Activated naive CD4-positive, alpha-beta T cell treated with anti-CD3 and anti-CD28 coated beads, Interleukin-2, amount 50 U/mL, for 72 hours (primary cell): ENCODE data around the gene F2RL3. TPM values are rescaled to one million over a fixed set of nuclear protein-coding genes. Genes with fewer than 3 reads are reported as not detected.
A peak's percentile ranks its signal among the peaks of the same experiment; 100 is the strongest.

ENCODE experiments used
- ATAC-seq, 2 donors: fragments of 150-1000 bp; cut with Tn5 transposase; 2 replicates each; pipeline ENCODE4 v1.10.0; 2021; ENCODE audit warnings: mild to moderate bottlenecking in 2 of 2, moderate library complexity in 2 of 2
- DNase-seq, 2 donors: peaks; one replicate each; pipeline ENCODE4 v3.0.0; 2021 to 2022; ENCODE audit warnings: low spot score in 2 of 2
- H3K27ac Mint-ChIP-seq, 2 donors: one replicate each; pipeline ENCODE4 v1.8.0; 2022; ENCODE audit warnings: mild to moderate bottlenecking in 2 of 2, mixed read lengths in 2 of 2
- H3K36me3 Mint-ChIP-seq, 2 donors: one replicate each; pipeline ENCODE4 v1.8.0; 2022; ENCODE audit warnings: mixed read lengths in 2 of 2
- H3K9me3 Mint-ChIP-seq, 2 donors: one replicate each; pipeline ENCODE4 v1.8.0; 2022; ENCODE audit warnings: mixed read lengths in 2 of 2
- total RNA-seq, 2 donors: library from RNA; stranded (reverse); gene quantifications; one replicate each; pipeline ENCODE4 v1.2.3, GENCODE V29; 2022

Gene F2RL3
- total RNA-seq, 2 donors from 2014 or later = not detected

GRCh38 chr19:16887353-16888265 is 1.2 kb upstream of the F2RL3 start:
- H3K36me3 Mint-ChIP-seq = peaks cover 0 to 7% of the 10 kb centered on the region in 2 donors
- peaks cover 5% of the 10 kb centered on the region in 2 donors for H3K9me3 Mint-ChIP-seq
- ATAC-seq = no peak
- H3K27ac Mint-ChIP-seq = no peak overlapping the region
- no peak for DNase-seq

DNA sequence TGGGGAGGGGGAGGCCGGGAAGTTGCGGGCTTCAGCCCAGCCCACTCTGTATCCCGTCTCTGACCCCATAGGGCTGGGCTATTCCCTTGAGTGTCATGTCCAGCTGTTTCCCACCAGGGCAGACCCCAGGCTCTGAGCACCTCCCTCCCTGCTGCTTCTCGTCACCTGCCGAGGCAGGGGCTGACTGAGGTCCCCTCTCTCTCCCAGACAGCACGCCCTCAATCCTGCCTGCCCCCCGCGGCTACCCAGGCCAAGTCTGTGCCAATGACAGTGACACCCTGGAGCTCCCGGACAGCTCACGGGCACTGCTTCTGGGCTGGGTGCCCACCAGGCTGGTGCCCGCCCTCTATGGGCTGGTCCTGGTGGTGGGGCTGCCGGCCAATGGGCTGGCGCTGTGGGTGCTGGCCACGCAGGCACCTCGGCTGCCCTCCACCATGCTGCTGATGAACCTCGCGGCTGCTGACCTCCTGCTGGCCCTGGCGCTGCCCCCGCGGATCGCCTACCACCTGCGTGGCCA is 625 bp downstream of the F2RL3 start:
- Mint-ChIP-seq H3K27ac (no peak overlapping the region), H3K9me3 (no peaks in the 10 kb centered on the region), H3K36me3 (no peaks in the 10 kb centered on the region)
- DNase-seq (no peak), ATAC-seq (no peak)

- no peaks in the 10 kb centered on the region for H3K9me3 Mint-ChIP-seq
- DNase-seq (no peak), ATAC-seq (no peak)
- H3K27ac Mint-ChIP-seq = no peak overlapping the region
- no peaks in the 10 kb centered on the region for H3K36me3 Mint-ChIP-seq
Measured at GRCh38 chr19:16889883-16890460, 1.2 kb downstream of the F2RL3 start.

DNA sequence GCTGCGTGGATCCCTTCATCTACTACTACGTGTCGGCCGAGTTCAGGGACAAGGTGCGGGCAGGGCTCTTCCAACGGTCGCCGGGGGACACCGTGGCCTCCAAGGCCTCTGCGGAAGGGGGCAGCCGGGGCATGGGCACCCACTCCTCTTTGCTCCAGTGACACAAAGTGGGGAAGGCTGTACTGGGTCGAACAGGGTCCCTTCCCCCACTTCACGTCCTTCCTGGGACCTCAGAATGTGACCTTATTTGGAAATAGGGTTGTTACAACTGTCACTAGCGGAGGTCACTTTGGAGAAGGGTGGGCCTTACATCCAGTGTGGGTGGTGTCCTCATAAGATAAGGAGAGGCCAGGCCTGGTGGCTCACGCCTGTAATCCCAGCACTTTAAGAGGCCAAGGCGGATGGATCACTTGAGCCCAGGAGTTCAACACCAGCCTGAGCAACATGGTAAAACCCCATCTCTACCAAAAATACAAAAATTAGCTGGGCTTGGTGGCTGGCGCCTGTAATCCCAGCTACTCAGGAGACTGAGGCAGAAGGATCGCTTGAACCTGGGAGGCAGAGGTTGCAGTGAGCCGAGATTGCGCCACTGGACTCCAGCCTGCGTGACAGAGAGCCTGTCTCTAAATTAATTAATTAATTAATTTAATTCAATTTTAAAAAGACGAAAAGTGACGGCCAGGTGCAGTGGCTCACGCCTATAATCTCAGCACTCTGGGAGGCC is 1.8 kb downstream of the F2RL3 start:
- no peaks in the 10 kb centered on the region for H3K9me3 Mint-ChIP-seq
- ATAC-seq = no peak
- H3K36me3 Mint-ChIP-seq = no peaks in the 10 kb centered on the region
- no peak overlapping the region for H3K27ac Mint-ChIP-seq
- DNase-seq = no peak

DNA sequence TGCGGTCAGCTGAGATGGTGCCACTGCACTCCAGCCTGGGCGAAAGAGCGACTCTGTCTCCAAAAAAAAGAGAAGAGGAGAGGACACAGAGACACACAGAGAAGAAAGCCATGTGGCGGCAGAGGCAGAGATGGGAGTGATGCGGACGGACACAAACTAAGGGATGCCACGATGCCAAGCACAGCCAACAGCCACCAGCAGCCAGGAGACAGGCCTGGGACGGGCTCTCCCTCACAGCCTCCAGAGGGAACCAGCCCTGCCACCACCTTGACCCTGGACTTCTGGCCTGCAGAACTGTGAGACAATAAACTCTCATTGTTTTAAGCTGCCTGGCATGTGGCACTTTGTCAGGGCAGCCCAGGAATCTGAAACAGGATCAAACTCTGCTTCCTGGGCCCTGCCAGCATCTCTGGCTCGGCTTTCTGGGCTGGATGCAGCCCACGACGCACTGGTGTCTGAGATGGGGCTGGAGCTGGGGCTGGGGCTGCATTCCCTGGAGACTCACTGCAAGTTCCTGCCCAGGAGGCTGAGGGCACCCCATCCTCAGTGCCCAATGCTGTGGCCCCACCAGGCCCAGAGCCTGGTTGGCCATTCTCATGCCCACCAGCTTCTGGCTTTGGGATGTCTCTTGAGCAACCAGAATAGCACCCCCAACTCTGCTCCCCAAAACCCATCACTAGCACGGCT is 3.0 kb downstream of the F2RL3 start:
- H3K9me3 Mint-ChIP-seq = no peaks in the 10 kb centered on the region
- H3K36me3 Mint-ChIP-seq = no peaks in the 10 kb centered on the region
- no peak for ATAC-seq

GRCh38 chr19:16892436-16892835 is 3.6 kb downstream of the F2RL3 start:
- H3K9me3 Mint-ChIP-seq = no peaks in the 10 kb centered on the region
- no peak for ATAC-seq
- no peak overlapping the region for H3K27ac Mint-ChIP-seq
- no peaks in the 10 kb centered on the region for H3K36me3 Mint-ChIP-seq
- no peak for DNase-seq

More for the DNA sequence above, 3.0 kb downstream of the F2RL3 start:
- DNase-seq = no peak
- no peak overlapping the region for H3K27ac Mint-ChIP-seq

- no peaks in the 10 kb centered on the region for H3K36me3 Mint-ChIP-seq
- DNase-seq (no peak), ATAC-seq (peak in 1 of 2 donors; percentile 20)
- no peaks in the 10 kb centered on the region for H3K9me3 Mint-ChIP-seq
- H3K27ac Mint-ChIP-seq = no peak overlapping the region
Measured at GRCh38 chr19:16892868-16893685, 4.3 kb downstream of the F2RL3 start.

DNA sequence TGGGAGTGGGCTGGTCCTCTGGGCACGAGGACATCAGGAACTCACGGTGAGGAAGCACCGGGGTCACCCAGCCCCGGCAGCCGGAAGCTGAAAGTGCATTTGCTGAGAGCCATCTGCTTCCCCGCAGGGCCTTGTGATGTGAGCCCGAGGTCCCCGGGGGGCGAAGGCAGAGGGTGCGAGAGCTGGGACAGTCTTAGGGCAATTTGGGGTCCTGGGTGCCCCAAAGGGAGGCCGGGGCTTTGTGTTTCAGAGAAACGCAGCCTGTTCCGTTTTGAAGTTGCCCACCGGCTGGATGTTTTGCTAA is 4.8 kb downstream of the F2RL3 start:
- H3K27ac Mint-ChIP-seq = no peak overlapping the region
- H3K9me3 Mint-ChIP-seq = no peaks in the 10 kb centered on the region

DNA sequence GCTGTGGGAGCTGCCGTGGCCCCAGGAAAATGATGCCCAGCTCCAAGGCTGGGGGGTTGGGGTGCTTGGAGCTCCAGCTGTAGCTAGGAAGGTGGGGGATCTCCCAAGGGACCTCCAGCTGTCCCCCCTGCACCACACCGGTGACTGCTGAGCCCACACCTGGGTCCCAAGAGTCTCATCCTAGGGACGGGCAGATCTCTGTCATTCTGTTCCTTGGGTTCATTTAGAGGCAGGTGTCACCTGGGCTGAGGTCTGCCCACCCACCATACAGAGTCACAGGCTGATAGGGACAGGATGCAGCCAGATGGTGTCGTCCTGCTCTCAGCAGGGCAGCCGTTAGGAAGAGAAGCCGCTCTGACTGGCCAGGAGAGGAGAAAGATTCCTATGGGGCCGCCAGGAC is 5.3 kb downstream of the F2RL3 start:
- H3K27ac Mint-ChIP-seq = no peak overlapping the region
- peaks cover 0 to 5% of the 10 kb centered on the region in 2 donors for H3K36me3 Mint-ChIP-seq
- ATAC-seq (no peak), DNase-seq (no peak)
- no peaks in the 10 kb centered on the region for H3K9me3 Mint-ChIP-seq

More for the DNA sequence above, 4.8 kb downstream of the F2RL3 start:
- ATAC-seq = no peak
- no peak for DNase-seq
- peaks cover 0 to 5% of the 10 kb centered on the region in 2 donors for H3K36me3 Mint-ChIP-seq

- Mint-ChIP-seq H3K9me3 (no peaks in the 10 kb centered on the region), H3K36me3 (peaks cover 0 to 5% of the 10 kb centered on the region in 2 donors), H3K27ac (no peak overlapping the region)
- no peak for DNase-seq
- no peak for ATAC-seq
Measured at GRCh38 chr19:16895467-16896145, 6.8 kb downstream of the F2RL3 start.

DNA sequence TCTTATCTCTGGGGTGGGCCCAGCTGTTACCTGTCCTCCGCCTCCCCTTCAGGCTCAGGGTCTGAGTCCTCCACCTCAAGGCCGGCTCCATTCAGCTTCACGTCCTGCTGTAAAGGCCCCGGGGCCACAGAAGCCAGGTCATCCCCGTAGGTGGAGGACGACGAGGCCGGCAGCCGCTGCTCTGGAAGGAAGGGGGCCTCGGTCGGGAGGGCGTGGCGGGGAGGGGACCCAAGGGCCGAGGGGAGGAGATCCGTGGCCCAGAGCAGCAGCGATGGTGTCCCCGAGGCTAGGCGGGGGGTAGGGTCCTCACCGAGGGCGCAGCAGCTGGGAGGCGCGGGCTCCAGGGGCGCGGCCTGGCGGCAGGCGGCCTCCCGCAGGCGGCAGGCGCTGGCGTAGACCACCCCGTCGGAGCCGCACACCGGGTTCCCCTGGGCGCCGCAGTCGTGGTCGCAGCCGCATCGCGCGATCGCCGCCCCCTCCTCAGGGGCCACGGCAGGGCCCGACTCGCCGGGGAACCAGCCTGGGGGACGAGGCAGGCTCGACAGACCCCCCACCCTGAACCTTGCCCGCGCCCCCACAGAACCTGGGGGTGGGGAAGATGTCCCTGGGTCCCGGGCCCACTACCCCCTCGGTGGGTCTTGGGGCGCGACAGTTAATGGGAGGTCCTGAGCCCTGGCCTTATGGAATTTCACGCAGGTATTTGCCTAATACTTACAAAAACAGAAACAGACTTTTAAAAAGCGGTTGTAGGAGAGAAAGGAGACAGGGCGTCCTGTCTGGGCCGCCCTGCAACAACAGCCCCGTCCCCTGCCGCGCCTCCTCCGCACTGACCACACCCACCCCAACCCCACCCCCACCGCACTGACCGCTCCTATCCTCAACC is 7.6 kb downstream of the F2RL3 start:
- Mint-ChIP-seq H3K27ac (peak overlapping the region in 1 of 2 donors; percentile 50), H3K36me3 (peaks cover 0 to 5% of the 10 kb centered on the region in 2 donors), H3K9me3 (no peaks in the 10 kb centered on the region)
- peak; percentile 27 to 36 for ATAC-seq
- no peak for DNase-seq

DNA sequence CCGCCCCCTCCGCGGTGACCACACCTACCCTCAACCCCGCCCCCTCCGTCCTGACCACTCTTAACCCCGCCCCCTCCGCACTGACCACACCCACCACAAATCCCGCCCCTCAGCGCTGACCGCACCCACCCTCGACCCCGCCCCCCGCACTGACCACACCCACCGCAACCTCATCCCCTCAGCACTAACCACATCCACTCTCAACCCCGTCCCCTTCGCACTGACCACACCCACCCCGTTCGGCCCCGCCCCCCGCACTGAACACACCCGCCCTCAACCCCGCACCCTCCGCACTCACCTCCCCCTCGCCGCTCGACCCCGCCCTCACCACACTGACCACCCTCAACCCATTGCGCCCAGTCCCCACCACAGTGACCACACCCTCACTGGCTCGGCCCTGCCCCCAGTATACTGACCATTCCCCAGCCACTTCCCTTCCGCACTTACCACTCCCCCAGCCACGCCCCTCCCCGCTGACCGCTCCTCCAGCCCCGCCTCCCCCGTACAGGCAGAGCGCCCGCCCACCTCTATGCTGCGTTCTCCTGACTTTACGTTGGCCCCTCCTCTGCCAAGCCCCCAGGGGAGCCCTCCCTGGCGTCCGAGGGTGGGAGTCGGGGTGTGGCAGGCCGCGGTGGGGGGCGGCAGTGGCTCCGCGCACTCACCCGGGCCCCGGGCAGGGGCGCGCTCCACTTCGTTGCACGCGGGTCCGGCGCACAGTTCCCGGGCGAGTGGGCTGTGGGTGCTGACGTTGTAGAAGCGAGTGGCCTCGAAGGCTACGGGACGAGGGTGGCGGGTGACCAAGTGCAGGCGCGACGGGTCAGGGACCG is 8.4 kb downstream of the F2RL3 start:
- DNase-seq = peak; percentile 62 to 68
- Mint-ChIP-seq H3K9me3 (no peaks in the 10 kb centered on the region), H3K27ac (no peak overlapping the region), H3K36me3 (peaks cover 0 to 5% of the 10 kb centered on the region in 2 donors)
- ATAC-seq = peak; percentile 69 to 70

DNA sequence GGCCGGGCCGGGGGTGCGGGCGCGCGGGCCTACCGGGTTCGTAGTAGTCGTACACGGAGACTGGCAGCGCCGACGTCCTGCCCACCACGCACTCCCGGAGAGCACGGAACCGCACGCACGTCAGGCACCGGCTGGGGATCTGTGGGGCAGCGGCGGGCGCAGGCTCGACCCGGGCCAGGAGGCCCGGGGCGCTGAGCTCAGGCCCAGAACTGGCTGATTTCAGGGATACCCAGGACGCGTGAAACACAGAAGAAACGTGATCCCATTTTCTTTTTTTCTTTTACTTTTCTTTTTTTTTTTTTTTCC is 9.0 kb downstream of the F2RL3 start:
- H3K27ac Mint-ChIP-seq = no peak overlapping the region
- ATAC-seq (peak in 1 of 2 donors; percentile 21), DNase-seq (peak in 1 of 2 donors; percentile 26)
- peaks cover 0 to 5% of the 10 kb centered on the region in 2 donors for H3K36me3 Mint-ChIP-seq
- no peaks in the 10 kb centered on the region for H3K9me3 Mint-ChIP-seq
